ENCODE measurements around the gene SLC36A4.
"Not testable (repeated sequence)": the region's sequence is repeated elsewhere in the genome, so short reads cannot be mapped to it uniquely, and the experiment has no call there.

The SLC36A4 gene

DNA sequence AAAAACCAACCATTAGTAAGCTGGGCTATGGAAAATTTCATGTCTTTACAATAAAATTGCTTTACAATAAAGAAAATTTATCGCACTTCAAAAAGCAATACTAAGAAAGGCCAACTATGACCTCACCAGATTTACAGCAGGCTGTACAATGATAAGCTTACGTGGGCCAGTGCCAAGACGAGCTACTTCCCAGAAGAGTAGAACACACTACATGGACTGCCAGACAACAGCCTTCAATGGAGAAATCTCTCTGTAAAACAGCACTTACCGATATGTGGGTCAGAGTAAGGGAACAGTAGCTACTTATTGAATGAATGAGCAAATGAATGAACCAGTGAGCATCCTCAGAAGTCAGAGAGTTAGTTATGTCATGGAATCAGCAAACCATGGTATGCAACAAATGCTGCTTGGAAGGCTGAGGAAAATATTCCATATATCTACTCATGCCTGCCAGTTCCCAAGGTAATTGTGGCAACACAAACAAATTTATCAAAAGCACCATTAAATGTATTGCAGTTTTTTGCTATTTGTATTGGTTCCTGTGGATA lies 74.4 kb downstream of the SLC36A4 start:
- DNase-seq (ENCODE audit: low read depth in 1 of 2, low spot score in 1 of 2), result no peak

DNA sequence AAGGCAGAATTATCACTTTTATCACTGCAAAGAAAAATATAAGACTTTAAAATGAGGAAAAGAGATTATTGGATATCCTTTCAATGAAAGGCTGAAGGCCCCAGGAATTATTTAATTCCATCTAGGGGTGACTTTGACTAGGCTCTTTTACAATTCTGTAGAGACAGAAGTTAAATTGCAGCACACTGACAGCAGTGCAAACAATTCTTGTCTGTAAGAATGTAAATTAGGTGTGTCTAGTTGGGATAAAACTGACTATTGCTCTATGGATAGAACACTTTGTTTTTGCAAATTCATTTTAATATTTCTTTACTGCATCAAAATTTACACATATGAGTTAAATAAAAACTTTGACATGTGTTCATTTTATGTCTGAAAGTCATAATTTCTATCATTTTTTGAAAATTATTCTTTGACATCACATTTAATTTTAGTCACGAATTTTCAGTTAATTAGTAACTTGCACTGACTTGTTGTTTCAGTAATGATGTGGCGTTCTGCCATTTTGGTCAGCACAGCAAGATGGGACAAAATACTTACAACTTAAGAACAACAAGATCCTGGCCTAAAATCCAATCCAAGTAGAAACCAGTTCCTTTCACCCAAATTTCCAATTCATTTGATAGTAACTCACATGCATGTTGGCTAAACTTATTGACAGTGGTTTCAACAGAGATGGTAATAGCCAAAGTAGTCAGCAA lies 75.1 kb downstream of the SLC36A4 start:
- DNase-seq (ENCODE audit: low read depth in 1 of 2, low spot score in 1 of 2), result no peak

DNA sequence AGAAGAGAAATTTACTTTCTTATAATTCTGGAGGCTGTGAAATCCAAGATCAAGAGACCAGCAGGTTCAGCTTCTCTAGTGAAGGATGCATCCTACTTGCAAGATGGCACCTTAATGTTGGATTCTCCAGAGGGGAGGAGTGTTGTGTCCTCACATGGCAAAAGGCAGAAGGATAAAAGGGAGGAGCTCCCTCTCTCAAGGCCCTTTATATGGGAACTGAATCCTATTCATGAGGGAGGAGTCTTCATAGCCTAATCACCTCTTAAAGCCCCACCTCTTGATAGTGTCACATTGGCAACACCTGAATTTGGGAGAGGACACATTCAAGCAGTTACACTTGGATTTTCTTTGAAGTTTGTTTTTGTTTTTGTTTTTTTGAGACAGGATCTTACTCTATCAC lies 79.5 kb downstream of the SLC36A4 start:
- no peak for DNase-seq (ENCODE audit: low read depth in 1 of 2, low spot score in 1 of 2)

DNA sequence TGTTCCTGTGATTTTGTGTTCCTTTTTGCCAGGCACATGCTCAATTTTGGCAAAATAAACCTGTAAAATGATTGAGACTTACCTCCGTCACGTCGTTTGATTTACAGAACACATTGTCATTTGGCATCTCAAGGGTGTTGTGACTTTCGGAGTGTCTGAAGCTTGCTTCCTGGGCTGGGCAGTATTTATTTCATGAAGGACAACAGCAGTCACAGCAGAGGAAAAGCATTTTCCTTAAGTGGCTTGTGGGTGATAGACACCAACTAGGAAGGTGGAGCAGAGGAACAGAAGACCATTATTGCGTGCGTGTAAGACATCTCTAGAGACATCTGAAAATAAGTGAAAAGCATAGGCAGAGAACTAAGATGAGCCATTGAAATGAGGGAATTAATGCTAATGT lies 80.2 kb downstream of the SLC36A4 start:
- DNase-seq (ENCODE audit: low read depth in 1 of 2, low spot score in 1 of 2), result no peak

DNA sequence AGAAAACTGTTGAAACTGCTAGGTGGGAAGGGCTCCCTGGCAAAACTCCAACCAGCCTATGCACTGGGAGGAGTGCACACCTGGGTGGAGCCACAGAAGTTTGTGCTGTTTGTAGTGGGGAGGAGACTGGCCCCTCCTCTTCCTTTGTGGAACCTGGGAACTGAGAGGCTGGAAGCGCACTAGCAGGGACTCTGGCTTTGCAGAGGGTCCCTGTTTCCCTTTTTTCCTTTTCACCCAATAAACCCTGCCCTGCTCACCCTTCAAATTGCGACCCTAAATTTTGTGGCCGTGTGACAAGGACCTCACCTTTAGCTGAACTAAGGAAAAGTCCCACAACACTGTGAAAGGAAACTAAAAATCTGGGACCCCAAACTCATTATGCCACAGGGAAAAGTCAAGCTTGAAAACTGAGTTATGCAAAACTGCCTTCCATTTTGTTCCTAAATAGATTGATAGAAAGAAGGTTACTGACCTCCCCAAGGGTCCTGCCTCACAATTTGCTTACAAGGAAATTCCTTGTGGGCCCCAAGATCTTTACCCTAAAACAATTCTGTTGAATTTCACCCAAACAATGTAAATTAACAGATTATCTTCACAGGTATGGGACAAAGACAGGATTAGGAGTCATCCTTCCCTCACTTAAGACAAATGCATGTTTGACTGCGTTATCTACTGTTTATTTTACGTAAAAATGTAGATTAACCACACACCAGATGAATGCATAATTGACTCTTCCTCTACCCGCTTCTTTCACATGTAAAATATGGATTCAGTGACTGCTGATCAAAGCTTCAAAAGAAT lies 81.0 kb downstream of the SLC36A4 start:
- DNase-seq (ENCODE audit: low read depth in 1 of 2, low spot score in 1 of 2), result no peak

DNA sequence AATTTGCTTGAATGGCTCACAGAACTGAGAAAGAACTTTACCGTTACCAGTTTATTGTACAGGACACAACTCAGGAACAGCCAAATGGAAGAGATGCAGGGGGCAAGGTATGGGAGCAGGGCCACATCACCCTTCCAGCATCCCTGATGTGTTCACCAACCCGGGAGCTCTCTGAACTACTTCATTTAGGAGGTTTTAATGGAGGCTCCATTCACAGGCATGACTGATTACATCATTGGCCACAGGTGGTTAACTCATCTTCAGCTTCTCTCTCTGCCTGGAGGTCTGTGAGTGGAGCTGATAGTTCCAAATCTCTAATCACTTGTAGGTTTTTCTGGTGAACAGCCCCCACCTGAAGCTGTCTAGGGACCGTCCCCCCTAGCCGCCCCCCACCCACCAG lies 83.5 kb downstream of the SLC36A4 start:
- no peak for DNase-seq (ENCODE audit: low read depth in 1 of 2, low spot score in 1 of 2)

DNA sequence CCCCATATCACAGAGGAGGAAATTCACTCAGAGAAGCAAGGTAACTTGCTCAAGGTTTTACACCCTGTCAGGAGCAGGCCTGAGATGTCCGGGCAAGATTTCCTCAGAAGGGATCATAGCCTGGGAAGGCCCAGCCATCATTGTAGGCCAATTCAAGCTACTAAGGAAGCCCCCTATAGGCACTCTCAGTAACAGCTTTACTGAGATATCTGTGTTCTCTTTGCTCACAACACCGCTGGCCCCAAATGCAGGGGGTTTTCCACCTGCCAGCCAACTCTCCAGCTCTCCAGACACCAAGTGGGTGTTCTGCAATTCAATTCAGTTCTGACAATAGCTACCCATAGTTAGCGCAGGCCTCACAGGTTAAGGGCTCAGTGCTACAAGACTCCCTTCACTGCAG lies 84.0 kb downstream of the SLC36A4 start:
- no peak for DNase-seq (ENCODE audit: low read depth in 1 of 2, low spot score in 1 of 2)

DNA sequence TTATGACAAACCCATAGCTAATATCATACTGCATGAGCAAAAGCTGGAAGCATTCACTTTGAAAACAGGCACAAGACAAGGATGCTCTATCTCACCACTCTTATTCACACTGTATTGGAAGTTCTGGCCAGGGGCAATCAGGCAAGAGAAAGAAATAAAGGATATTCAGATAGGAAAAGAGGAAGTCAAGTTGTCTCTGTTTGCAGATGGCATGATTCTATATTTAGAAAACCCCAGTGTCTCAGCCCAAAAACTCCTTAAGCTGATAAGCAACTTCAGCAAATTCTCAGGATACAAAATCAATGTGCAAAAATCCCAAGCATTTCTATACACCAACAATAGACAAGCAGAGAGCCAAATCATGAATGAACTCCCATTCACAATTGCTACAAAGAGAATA lies 86.6 kb downstream of the SLC36A4 start:
- not testable (repeated sequence) for DNase-seq (ENCODE audit: low read depth in 1 of 2, low spot score in 1 of 2)

DNA sequence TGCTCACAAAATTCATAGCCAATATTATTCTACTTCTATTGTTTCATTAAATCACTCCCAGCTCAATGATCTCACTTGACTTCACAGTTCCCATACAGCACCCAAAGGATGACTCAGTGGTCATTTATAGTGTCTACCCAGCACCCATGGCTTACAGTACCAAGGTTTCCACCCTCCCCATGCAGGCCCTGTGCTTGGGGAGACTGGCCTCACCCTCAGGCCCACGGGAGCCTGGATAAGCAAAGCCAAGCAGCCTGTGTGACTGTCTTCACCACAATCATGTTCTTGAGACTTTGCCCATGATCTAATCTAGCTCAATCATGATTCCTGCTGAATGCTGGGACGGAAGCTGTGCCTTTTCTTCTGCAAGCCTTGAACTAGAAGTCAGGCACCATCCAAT lies 97.6 kb downstream of the SLC36A4 start:
- no peak for DNase-seq (ENCODE audit: low read depth in 1 of 2, low spot score in 1 of 2)

DNA sequence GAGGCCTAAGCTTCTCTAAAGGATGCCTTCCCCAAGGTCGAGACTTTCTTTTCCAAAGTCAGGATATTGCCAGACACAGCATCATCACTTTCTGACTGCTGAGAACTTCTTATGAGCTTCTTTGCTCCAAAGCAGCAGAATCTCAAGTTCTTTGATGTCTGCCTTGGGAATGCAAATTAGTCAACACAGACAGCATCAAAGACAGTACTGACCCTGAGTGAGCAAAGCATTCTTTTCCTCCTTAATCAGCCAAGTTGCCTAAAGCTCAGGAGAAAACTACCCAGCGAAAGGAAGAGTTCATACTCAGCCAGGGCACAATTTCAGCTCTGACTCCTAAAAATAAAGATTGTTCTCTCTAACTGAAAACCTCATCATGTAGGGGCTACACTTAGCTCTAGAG lies 98.0 kb downstream of the SLC36A4 start:
- DNase-seq (ENCODE audit: low read depth in 1 of 2, low spot score in 1 of 2), result no peak

Data from stimulated activated CD4-positive, alpha-beta T cell treated with anti-CD3 and anti-CD28 coated beads, Interleukin-15, amount 100 ng/mL, for 1 hour (primary cell).